Measurements from ENCODE around the gene IKBKE.

Gene IKBKE

DNA sequence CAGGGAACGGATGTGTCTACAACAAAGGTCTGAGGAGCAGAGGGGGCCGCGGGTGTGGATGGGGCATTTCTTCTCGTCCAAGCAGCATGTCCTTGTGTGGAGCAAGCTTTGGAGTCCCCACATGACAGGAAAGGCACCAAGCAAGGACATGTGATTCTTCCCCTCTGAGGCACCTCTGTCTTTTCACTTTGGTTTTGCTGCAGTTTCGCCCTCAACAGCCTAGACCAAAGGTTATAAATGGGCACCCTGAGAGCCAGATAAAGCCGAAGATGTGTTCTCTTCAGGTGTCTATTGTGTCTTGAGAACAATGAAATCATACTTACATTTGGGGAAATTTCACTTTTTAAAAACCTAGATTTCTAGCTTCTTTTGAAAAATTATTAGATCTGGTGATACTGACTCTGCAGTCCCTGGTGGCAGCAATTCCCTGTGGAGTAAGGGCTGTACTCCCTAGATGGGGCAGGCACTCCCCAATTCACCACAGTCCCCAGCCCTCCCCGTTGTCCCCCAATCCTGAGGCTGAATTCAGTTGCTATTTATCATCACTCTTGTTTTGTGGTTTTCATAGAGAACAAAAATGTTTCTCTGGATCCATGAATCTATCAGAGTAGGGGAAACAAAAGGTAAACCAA lies 28.8 kb upstream of the IKBKE start:
- DNase-seq (ENCODE audit: insufficient read length, low spot score) (no peak), FAIRE-seq (no peak)
- TF ChIP-seq POLR2A (IDR thresholded peaks at IDR 0.05; ENCODE audit: low read depth, low read length) (no peak), POU2F2 (IDR thresholded peaks at IDR 0.05; ENCODE audit: low read depth, low read length) (no peak), SPI1 (IDR thresholded peaks at IDR 0.05; ENCODE audit: low read depth, low read length) (no peak), POLR2AphosphoS5 (IDR thresholded peaks at IDR 0.05; ENCODE audit: low read depth, low read length) (no peak), TAF1 (IDR thresholded peaks at IDR 0.05; ENCODE audit: low read depth, low read length) (no peak), PAX5 (IDR thresholded peaks at IDR 0.05; ENCODE audit: insufficient read depth, low read length, severe bottlenecking) (no peak)

DNA sequence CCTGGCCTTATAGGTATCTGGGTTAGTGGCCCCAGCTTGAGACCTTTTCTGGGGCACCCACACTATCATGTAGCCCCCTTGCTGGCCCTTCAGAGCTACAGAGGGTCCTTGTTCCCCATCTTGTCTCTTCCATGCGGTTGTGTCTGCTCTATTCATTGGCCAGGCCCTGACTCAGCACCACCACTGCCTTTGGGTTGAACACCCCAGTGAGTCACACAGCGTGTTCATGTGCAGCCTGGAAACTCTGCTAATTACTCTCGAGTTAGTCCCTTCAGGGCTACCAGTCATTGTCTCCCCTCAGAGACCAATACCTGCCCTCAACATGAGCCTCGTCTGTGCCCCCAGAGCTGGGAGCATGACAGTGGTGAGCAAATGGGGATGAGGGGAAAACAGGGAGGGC lies 28.2 kb upstream of the IKBKE start:
- TF ChIP-seq TAF1 (IDR thresholded peaks at IDR 0.05; ENCODE audit: low read depth, low read length) (no peak), POLR2A (IDR thresholded peaks at IDR 0.05; ENCODE audit: low read depth, low read length) (no peak), POLR2AphosphoS5 (IDR thresholded peaks at IDR 0.05; ENCODE audit: low read depth, low read length) (no peak), POU2F2 (IDR thresholded peaks at IDR 0.05; ENCODE audit: low read depth, low read length) (no peak), SPI1 (IDR thresholded peaks at IDR 0.05; ENCODE audit: low read depth, low read length) (no peak), PAX5 (IDR thresholded peaks at IDR 0.05; ENCODE audit: insufficient read depth, low read length, severe bottlenecking) (no peak)
- DNase-seq (ENCODE audit: insufficient read length, low spot score), result no peak
- no peak for FAIRE-seq

DNA sequence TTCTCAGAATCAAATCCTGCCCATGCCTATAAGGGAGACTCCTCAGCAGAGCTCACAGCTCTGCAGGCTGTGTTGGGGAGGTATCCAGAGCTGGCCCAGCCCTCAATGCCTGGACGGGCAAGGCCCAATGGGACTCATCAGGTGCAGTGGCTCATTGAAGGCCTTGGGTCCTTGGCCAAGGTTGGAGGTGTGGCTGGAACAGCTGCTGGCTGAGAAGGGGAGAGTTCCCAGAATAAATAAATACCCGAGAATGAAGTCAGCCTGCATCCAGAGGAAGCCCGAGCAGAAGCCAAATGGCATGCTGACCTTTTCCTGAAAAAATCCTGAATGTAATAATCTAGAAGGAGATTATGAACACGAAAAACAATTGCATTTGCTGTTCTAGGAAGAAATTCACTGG lies 25.2 kb upstream of the IKBKE start:
- no peak for TF ChIP-seq SPI1 (IDR thresholded peaks at IDR 0.05; ENCODE audit: low read depth, low read length)
- no peak for TF ChIP-seq POLR2A (IDR thresholded peaks at IDR 0.05; ENCODE audit: low read depth, low read length)
- no peak for TF ChIP-seq PAX5 (IDR thresholded peaks at IDR 0.05; ENCODE audit: insufficient read depth, low read length, severe bottlenecking)
- TF ChIP-seq POLR2AphosphoS5 (IDR thresholded peaks at IDR 0.05; ENCODE audit: low read depth, low read length), result no peak
- TF ChIP-seq TAF1 (IDR thresholded peaks at IDR 0.05; ENCODE audit: low read depth, low read length), result no peak
- no peak for TF ChIP-seq POU2F2 (IDR thresholded peaks at IDR 0.05; ENCODE audit: low read depth, low read length)
- no peak for FAIRE-seq
- no peak for DNase-seq (ENCODE audit: insufficient read length, low spot score)

DNA sequence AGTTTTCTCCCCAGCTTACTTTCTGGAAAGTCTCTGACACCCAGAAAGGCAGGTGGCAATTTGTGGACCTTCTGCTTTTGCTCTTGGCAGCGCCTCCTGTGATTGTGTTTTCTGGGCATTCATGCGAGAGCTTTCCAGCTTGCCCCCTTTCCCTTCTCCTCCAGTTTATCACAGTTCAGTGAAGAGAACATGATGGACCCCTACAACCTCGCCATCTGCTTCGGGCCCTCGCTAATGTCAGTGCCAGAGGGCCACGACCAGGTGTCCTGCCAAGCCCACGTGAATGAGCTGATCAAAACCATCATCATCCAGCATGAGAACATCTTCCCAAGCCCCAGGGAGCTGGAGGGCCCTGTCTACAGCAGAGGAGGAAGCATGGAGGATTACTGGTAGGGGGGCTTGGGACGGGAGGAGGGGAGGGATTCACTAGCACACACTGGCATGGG lies 24.3 kb upstream of the IKBKE start:
- no peak for FAIRE-seq
- DNase-seq (ENCODE audit: insufficient read length, low spot score), result no peak
- TF ChIP-seq POU2F2 (IDR thresholded peaks at IDR 0.05; ENCODE audit: low read depth, low read length) (no peak), TAF1 (IDR thresholded peaks at IDR 0.05; ENCODE audit: low read depth, low read length) (no peak), POLR2A (IDR thresholded peaks at IDR 0.05; ENCODE audit: low read depth, low read length) (no peak), PAX5 (IDR thresholded peaks at IDR 0.05; ENCODE audit: insufficient read depth, low read length, severe bottlenecking) (no peak), SPI1 (IDR thresholded peaks at IDR 0.05; ENCODE audit: low read depth, low read length) (no peak), POLR2AphosphoS5 (IDR thresholded peaks at IDR 0.05; ENCODE audit: low read depth, low read length) (no peak)

DNA sequence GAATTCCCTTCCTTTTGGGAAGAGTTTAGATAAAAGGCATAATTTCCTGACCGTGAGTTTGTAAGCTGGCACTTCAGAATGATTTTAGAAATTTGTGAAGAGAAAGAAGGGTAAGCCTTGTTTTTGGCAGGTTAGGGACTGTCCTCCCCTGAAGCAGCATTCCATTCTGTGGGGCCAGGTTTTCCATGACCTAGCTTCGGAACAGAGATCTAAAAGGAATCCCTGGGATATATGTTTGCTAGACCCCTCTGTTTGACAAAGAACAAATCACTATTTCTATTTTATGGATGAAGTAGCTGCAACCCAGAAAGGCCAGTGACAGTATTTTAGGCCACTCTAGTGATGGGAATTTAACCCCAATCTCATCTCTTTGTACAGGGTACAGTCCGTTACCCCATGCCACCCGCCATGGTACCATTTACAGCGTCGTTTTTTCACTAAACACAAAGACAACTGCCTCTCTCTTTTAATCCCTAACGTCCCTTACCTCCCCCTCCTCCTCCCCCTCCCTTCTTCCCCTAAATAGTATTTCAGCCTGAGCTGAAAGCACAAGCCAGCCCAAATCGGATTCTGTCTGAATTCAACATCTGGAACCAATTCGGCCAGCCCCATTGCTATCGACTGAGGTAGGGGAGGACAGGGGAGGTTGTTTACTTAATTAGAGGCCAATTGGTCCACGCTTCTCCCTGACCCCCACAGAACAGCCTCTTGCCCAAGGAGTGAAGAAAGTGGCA lies 23.4 kb upstream of the IKBKE start:
- no peak for DNase-seq (ENCODE audit: insufficient read length, low spot score)
- TF ChIP-seq POLR2A (IDR thresholded peaks at IDR 0.05; ENCODE audit: low read depth, low read length) (no peak), POLR2AphosphoS5 (IDR thresholded peaks at IDR 0.05; ENCODE audit: low read depth, low read length) (no peak), POU2F2 (IDR thresholded peaks at IDR 0.05; ENCODE audit: low read depth, low read length) (no peak), SPI1 (IDR thresholded peaks at IDR 0.05; ENCODE audit: low read depth, low read length) (no peak), PAX5 (IDR thresholded peaks at IDR 0.05; ENCODE audit: insufficient read depth, low read length, severe bottlenecking) (no peak), TAF1 (IDR thresholded peaks at IDR 0.05; ENCODE audit: low read depth, low read length) (no peak)
- FAIRE-seq, result no peak

DNA sequence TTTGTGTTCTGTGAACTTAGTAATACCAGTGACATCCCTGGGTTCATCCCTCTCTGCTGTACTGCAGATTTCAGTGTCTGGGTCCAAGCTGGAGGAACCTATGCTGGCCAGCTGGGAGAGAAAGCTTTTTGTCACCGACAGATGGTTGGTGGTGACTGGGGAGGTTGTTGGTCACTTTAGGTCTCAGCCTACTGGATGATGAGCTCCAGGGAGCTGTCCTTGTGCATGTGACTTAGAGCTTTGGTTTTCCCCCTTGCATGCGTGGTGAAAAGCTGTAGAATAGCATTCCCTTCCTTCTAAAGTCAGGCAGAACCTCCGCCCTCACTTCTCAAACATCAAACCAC lies 22.9 kb upstream of the IKBKE start:
- no peak for TF ChIP-seq POLR2AphosphoS5 (IDR thresholded peaks at IDR 0.05; ENCODE audit: low read depth, low read length)
- no peak for TF ChIP-seq SPI1 (IDR thresholded peaks at IDR 0.05; ENCODE audit: low read depth, low read length)
- no peak for TF ChIP-seq TAF1 (IDR thresholded peaks at IDR 0.05; ENCODE audit: low read depth, low read length)
- no peak for FAIRE-seq
- no peak for DNase-seq (ENCODE audit: insufficient read length, low spot score)

DNA sequence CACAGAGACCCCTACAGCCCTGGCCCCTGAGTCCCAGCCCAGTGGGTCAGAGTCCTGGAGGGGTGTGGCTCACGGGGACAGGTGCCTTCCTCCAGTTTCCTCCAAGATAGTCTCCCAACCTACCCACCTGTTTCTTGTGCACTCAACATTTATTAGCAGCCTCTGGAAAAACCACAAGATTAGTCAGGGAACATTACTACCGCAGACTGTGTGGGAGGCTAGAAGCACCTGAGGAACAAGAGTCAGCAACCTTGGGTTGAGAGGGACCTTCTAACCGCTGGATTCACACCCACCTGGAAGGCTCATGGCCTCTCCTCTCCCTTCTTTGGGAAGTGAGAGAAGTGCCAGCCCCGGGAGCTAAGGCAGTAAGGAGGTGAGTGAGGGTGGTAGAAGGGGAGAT lies 22.5 kb upstream of the IKBKE start:
- DNase-seq (ENCODE audit: insufficient read length, low spot score), result no peak
- no peak for TF ChIP-seq PAX5 (IDR thresholded peaks at IDR 0.05; ENCODE audit: insufficient read depth, low read length, severe bottlenecking)
- TF ChIP-seq SPI1 (IDR thresholded peaks at IDR 0.05; ENCODE audit: low read depth, low read length), result no peak
- TF ChIP-seq POLR2A (IDR thresholded peaks at IDR 0.05; ENCODE audit: low read depth, low read length), result no peak
- no peak for TF ChIP-seq POLR2AphosphoS5 (IDR thresholded peaks at IDR 0.05; ENCODE audit: low read depth, low read length)
- TF ChIP-seq TAF1 (IDR thresholded peaks at IDR 0.05; ENCODE audit: low read depth, low read length), result no peak
- TF ChIP-seq POU2F2 (IDR thresholded peaks at IDR 0.05; ENCODE audit: low read depth, low read length), result no peak
- FAIRE-seq, result no peak

DNA sequence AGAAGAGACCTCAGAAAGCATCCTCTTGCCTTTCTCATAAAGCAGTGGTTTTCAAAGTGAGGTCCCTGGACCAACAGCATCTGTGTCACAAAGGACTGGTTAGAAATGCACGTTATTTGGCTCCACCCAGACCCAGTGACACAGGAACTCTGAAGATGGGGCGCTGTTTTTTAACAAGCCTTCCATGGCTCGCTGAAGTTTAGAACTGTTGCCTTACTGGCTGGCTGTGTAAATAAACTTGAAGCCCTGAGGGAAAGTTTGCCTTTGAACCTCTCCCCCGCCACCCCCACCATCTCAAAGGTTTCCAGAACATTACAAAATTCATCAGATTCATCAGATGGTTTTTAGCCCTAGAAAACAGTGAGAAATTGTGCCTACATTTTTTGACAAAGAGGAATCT lies 21.8 kb upstream of the IKBKE start:
- DNase-seq (ENCODE audit: insufficient read length, low spot score), result no peak
- TF ChIP-seq POLR2AphosphoS5 (IDR thresholded peaks at IDR 0.05; ENCODE audit: low read depth, low read length) (no peak), TAF1 (IDR thresholded peaks at IDR 0.05; ENCODE audit: low read depth, low read length) (no peak), POU2F2 (IDR thresholded peaks at IDR 0.05; ENCODE audit: low read depth, low read length) (no peak), SPI1 (IDR thresholded peaks at IDR 0.05; ENCODE audit: low read depth, low read length) (no peak), POLR2A (IDR thresholded peaks at IDR 0.05; ENCODE audit: low read depth, low read length) (no peak), PAX5 (IDR thresholded peaks at IDR 0.05; ENCODE audit: insufficient read depth, low read length, severe bottlenecking) (no peak)
- FAIRE-seq, result no peak

DNA sequence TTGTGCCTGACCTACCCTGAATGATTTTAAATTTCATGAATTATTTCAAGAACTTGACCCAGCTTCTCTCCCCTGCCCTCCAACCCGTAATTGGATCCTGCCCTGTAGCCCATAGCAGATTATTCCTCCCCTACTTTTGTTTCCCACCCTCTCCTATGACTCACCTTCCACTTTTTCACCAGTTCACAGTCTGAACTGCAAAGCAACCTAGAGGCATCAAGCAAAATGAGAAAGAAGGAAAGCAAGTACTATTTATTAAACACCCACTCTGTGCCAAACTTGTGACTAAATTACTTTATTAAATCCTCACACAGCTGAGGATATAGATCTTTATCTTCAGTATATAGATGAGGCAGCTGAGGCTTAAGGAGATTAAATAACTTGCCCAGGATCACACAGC lies 20.7 kb upstream of the IKBKE start:
- DNase-seq (ENCODE audit: insufficient read length, low spot score) (no peak), FAIRE-seq (no peak)
- no peak for TF ChIP-seq TAF1 (IDR thresholded peaks at IDR 0.05; ENCODE audit: low read depth, low read length)
- TF ChIP-seq POLR2AphosphoS5 (IDR thresholded peaks at IDR 0.05; ENCODE audit: low read depth, low read length), result no peak
- no peak for TF ChIP-seq PAX5 (IDR thresholded peaks at IDR 0.05; ENCODE audit: insufficient read depth, low read length, severe bottlenecking)
- TF ChIP-seq SPI1 (IDR thresholded peaks at IDR 0.05; ENCODE audit: low read depth, low read length), result no peak
- no peak for TF ChIP-seq POLR2A (IDR thresholded peaks at IDR 0.05; ENCODE audit: low read depth, low read length)
- TF ChIP-seq POU2F2 (IDR thresholded peaks at IDR 0.05; ENCODE audit: low read depth, low read length), result no peak
